Gastroesophageal sphincter (tissue), 4 donors: ENCODE measurements around the gene PLA2G4B. TPM values are rescaled to one million over a fixed set of nuclear protein-coding genes. Genes with fewer than 3 reads are reported as not detected.
A peak's percentile ranks its signal among the peaks of the same experiment; 100 is the strongest.
"Not testable (repeated sequence)": the region's sequence is repeated elsewhere in the genome, so short reads cannot be mapped to it uniquely, and the experiment has no call there.

Experiments used
- ATAC-seq: fragments of 150-250 bp; one replicate; pipeline ENCODE4 v1.9.1; 2016; ENCODE audit warnings: mild to moderate bottlenecking, moderate library complexity
- H3K27ac ChIP-seq, 4 donors: fragments of 200-600 bp; sonication (generic) in 3 of 4; 1 replicate in 3 of 4; 2 replicates in 1 of 4; pipeline ENCODE4 v1.5.1; 2016 to 2019
- H3K27me3 ChIP-seq: fragments of 200-600 bp; sonication (generic); one replicate; pipeline ENCODE4 v1.5.1; 2019
- H3K36me3 ChIP-seq, 2 donors: fragments of 200-600 bp; sonication (generic); one replicate each; pipeline ENCODE4 v1.5.1; 2019; ENCODE audit warnings: control low read depth in 1 of 2
- H3K4me1 ChIP-seq, 3 donors: fragments of 200-600 bp; sonication (generic); 1 replicate in 2 of 3; 2 replicates in 1 of 3; pipeline ENCODE4 v1.5.1; 2016 to 2019; ENCODE audit warnings: control low read depth in 2 of 3
- H3K4me3 ChIP-seq, 2 donors: fragments of 200-600 bp; sonication (generic); one replicate each; pipeline ENCODE4 v1.5.1; 2019; ENCODE audit warnings: mild to moderate bottlenecking in 1 of 2, moderate library complexity in 1 of 2
- H3K9me3 ChIP-seq, 3 donors: fragments of 200-600 bp; sonication (generic); one replicate each; pipeline ENCODE4 v1.5.1; 2017 to 2019; ENCODE audit warnings: control low read depth in 2 of 3
- EP300 ChIP-seq: sonication (generic); formaldehyde crosslinking; IDR thresholded peaks from one replicate; pipeline ENCODE4 v1.6.1; 2017; ENCODE audit warnings: antibody characterized with exemption, mild to moderate bottlenecking
- POLR2A ChIP-seq, 2 donors: fragments of 450-650 bp; IDR thresholded peaks; one replicate each; pipeline ENCODE4 v1.6.1; 2017; ENCODE audit warnings: antibody characterized with exemption in 2 of 2, mild to moderate bottlenecking in 2 of 2, moderate library complexity in 1 of 2
- POLR2AphosphoS5 ChIP-seq: sonication (generic); formaldehyde crosslinking; IDR thresholded peaks from one replicate; pipeline ENCODE4 v1.6.1; 2017; ENCODE audit warnings: antibody characterized with exemption
- WGBS, 2 donors: methylation state at CpG; one replicate each; pipeline ENCODE4 v1.1.5; 2018; ENCODE audit warnings: low coverage in 1 of 2; 5-methylcytosine and 5-hydroxymethylcytosine counted together
- total RNA-seq, 4 donors: library from RNA; depleted of rRNA; stranded (reverse); fragments of >200 nt; gene quantifications; one replicate each; pipeline ENCODE4 v1.1.0, GENCODE V29; 2016
- TF ChIP-seq, protein P1 (sequence below), 4 experiments: fragments of 200-600 bp in 2 of 4; fragments of 450-650 bp in 2 of 4; sonication (generic) in 1 of 4; IDR thresholded peaks; one replicate each; pipeline ENCODE4 v1.5.1; 2017 to 2019; ENCODE audit warnings: antibody characterized with exemption in 4 of 4, mild to moderate bottlenecking in 2 of 4, moderate library complexity in 2 of 4

The PLA2G4B gene
- total RNA-seq, 4 donors from 2014 or later, result 2.5 to 7.0 (median 3.6) TPM

DNA sequence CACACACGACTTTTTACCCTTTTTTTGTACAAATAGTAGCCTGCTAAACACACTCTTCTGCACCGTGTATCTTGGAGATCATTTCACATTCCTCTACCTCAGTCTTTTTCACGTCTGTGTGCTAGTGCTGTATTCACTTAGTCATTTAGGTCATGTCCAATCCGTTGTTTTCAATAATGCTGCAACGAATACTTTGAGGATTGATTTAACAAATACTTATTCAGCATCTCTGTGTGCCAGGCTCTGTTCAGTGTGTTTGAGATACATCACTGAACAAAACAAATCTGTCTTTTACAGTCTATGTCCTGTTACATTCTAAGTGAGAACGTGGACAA lies 9.9 kb upstream of the PLA2G4B start:
- no peak for ATAC-seq
- Histone ChIP-seq H3K27ac (peak overlapping the region in 3 of 4 donors; percentile 91 to 93 (median 91)), H3K4me1 (peaks cover 0 to 31% (median 13%) of the 10 kb centered on the region in 3 donors), H3K27me3 (no peaks in the 10 kb centered on the region), H3K36me3 (peaks cover 0 to 47% of the 10 kb centered on the region in 2 donors), H3K9me3 (no peaks in the 10 kb centered on the region), H3K4me3 (peak overlapping the region; percentile 77 to 86)
- no peak for TF ChIP-seq EP300
- no peak for TF ChIP-seq POLR2AphosphoS5
- TF ChIP-seq, protein P1, sequence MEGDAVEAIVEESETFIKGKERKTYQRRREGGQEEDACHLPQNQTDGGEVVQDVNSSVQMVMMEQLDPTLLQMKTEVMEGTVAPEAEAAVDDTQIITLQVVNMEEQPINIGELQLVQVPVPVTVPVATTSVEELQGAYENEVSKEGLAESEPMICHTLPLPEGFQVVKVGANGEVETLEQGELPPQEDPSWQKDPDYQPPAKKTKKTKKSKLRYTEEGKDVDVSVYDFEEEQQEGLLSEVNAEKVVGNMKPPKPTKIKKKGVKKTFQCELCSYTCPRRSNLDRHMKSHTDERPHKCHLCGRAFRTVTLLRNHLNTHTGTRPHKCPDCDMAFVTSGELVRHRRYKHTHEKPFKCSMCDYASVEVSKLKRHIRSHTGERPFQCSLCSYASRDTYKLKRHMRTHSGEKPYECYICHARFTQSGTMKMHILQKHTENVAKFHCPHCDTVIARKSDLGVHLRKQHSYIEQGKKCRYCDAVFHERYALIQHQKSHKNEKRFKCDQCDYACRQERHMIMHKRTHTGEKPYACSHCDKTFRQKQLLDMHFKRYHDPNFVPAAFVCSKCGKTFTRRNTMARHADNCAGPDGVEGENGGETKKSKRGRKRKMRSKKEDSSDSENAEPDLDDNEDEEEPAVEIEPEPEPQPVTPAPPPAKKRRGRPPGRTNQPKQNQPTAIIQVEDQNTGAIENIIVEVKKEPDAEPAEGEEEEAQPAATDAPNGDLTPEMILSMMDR (IDR thresholded peaks at IDR 0.05), result no peak
- no peak for TF ChIP-seq POLR2A (IDR thresholded peaks at IDR 0.05)
- 3 to 9% methylated on average over 6 of the region's 6 CpGs for WGBS, 2 donors

DNA sequence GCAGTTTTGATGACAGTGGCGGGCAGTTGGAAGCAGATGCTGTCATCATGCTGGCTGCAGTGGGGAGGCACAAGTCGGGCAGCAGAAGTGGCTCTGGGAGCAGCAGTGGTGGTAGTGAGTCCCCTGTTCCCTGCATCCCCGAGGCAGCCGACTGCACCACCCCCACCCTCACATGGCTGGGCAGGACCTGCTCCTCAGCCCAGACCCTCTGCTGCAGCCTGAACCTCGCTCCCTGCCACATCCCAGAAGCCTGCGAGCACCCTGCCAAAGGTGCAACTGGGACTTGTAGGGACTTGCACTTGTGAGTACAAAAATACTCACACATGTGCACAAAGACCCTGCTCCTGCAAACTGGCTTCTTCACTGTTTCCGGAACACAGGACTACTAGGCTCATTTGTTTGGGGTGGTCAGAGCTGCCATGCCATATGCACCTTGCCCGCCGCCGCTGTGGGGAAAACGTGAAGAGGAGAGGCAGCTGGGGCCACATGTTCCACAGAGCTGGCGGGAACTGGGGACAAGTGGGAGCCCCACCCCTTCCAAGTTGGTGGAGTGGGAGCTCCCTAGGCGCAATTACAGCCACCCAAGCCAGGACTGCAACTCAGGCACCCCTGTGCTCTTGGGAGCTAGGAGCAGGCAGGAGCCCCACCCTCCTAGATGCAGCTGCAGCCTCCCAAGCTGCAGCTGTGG lies 8.5 kb upstream of the PLA2G4B start:
- ATAC-seq, result no peak
- Histone ChIP-seq H3K27ac (no peak overlapping the region), H3K9me3 (no peaks in the 10 kb centered on the region), H3K27me3 (no peaks in the 10 kb centered on the region), H3K36me3 (peaks cover 0 to 44% of the 10 kb centered on the region in 2 donors), H3K4me1 (peaks cover 0 to 31% (median 13%) of the 10 kb centered on the region in 3 donors), H3K4me3 (no peak overlapping the region)
- TF ChIP-seq EP300, result no peak
- no peak for TF ChIP-seq POLR2AphosphoS5
- TF ChIP-seq POLR2A (IDR thresholded peaks at IDR 0.05), result no peak
- TF ChIP-seq, protein P1 (IDR thresholded peaks at IDR 0.05), result no peak
- WGBS, 2 donors, result 88% methylated on average over 1 to 4 of the region's 13 CpGs

DNA sequence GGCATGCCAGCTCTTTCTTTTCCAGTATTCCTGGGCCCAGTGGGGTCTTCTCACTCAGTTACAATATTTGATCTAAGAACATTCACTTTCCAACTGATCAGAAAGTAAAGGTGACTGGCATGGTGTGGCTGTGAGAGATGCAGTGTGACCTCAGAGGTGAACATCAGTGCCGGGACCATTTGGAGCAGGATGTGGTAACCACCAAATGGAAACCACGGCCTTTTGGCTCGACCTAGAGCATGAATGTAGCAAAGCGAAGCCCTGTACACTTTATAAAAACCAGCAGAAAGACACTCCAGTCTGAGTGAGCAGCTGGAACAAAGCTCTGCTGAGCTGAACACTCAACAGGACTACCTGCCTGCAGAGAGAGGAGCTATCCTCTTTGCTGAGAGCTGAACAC lies 7.4 kb upstream of the PLA2G4B start:
- peaks cover 0 to 31% (median 13%) of the 10 kb centered on the region in 3 donors for H3K4me1 ChIP-seq
- H3K27ac ChIP-seq, ATAC-seq, H3K4me3 ChIP-seq, H3K27me3 ChIP-seq, H3K9me3 ChIP-seq: not testable (repeated sequence)
- WGBS, 2 donors, result 89 to 90% methylated on average over 4 of the region's 4 CpGs
- peaks cover 0 to 46% of the 10 kb centered on the region in 2 donors for H3K36me3 ChIP-seq

DNA sequence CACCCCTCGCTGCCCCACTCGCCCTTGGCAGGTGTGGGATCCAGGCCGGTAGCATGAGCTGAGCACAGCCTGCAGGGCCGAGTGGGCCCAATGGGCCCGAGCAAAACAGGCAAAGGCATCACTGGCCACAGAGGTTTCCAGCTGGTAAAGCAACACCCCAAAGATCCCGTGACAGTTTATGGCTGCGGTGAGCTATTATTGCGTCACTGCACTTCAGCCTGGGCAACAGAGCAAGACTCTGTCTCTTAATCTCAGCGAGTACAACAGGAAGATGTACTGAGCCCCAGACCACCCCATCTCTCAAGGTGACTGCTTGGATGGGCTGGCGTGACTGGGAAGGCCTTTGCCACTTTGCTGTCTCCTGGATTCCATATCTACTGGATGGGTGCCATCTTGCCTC lies 6.4 kb upstream of the PLA2G4B start:
- Histone ChIP-seq H3K9me3 (no peaks in the 10 kb centered on the region), H3K36me3 (peaks cover 0 to 55% of the 10 kb centered on the region in 2 donors), H3K4me1 (peaks cover 0 to 28% (median 13%) of the 10 kb centered on the region in 3 donors), H3K27me3 (no peaks in the 10 kb centered on the region), H3K4me3 (no peak overlapping the region), H3K27ac (no peak overlapping the region)
- WGBS, 2 donors, result 96% methylated on average over 6 of the region's 10 CpGs; no CpG with 5 or more reads in 1 of the 2 donors
- no peak for TF ChIP-seq POLR2A (IDR thresholded peaks at IDR 0.05)
- TF ChIP-seq POLR2AphosphoS5, result no peak
- no peak for TF ChIP-seq EP300
- TF ChIP-seq, protein P1 (IDR thresholded peaks at IDR 0.05), result no peak
- ATAC-seq, result no peak

DNA sequence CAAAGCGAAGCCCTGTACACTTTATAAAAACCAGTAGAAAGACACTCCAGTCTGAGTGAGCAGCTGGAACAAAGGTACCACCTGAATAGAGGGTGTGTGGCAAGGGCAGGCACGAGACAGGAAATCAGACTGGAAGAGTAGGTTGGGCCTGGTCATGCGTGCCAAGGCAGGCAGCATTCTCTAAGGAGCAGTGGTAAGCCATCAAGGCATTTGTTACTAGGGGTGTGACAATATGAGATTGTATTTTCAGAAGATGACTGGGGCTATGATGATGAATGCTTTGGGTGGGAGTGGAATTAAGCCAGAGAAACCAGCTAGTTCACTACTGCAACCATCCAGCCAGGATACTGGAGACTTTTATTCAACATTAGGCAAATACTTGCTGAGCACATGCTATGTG lies 5.8 kb upstream of the PLA2G4B start:
- Histone ChIP-seq H3K4me1 (peaks cover 0 to 24% (median 13%) of the 10 kb centered on the region in 3 donors), H3K4me3 (no peak overlapping the region), H3K27me3 (no peaks in the 10 kb centered on the region), H3K36me3 (peaks cover 0 to 62% of the 10 kb centered on the region in 2 donors), H3K27ac (no peak overlapping the region), H3K9me3 (no peaks in the 10 kb centered on the region)
- no peak for TF ChIP-seq EP300
- no peak for TF ChIP-seq POLR2A (IDR thresholded peaks at IDR 0.05)
- TF ChIP-seq POLR2AphosphoS5, result no peak
- TF ChIP-seq, protein P1 (IDR thresholded peaks at IDR 0.05), result no peak
- WGBS, 2 donors, result 60 to 83% methylated on average over 1 to 3 of the region's 3 CpGs
- ATAC-seq, result no peak
